Activated T-cell treated with anti-CD3 and anti-CD28 coated beads, Interleukin-2, amount 50 U/mL, for 48 hours (primary cell): ENCODE data around the gene PLSCR5.

Experiments used
- DNase-seq, 2 experiments: peaks; one replicate each; pipeline ENCODE4 v3.0.0-alpha.2; 2020

The PLSCR5 gene

DNA sequence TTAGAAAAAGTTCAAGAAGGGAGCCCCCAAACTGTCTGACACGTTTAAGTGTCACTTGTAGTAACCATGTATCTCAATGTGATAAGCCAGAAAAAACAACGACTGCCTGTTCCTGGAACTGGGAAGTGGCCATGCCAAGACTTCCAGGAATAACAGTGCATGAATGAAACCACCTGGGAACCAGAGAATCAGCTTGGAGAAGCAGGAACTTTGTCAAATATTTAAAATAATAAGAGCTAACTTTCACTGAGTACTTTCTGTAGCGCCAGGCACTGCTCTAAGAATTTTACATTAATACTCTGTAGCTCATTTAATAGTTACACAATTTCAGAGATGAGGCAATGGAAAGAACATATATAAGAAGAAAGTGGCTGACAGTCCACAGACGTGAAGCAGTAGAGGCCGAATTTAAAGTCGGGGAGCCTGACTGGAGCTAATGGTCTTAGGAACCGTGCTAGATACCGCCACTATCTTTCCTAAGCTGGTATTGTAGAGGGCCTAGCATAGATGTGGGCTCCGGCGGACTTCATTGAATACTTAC lies 61.6 kb downstream of the PLSCR5 start:
- no peak for DNase-seq

DNA sequence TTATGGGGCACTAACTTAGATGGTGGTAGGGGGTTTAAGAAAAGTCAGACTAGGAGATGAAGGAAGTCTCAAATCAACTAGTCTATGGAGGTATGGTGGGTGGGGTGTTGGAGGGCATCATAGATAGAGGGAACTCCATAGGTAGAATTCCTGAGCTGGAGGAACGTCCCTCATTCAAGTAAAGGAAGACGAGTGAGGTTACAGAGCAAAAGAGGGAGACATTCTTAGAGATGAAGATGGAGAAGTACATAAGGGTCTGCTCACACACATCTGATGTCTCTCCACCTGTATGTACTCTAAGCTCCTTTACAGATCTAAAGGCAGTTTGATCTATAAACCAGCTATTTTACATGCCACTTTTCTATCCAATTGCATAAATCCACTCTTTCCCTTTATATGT lies 62.2 kb downstream of the PLSCR5 start:
- no peak for DNase-seq

DNA sequence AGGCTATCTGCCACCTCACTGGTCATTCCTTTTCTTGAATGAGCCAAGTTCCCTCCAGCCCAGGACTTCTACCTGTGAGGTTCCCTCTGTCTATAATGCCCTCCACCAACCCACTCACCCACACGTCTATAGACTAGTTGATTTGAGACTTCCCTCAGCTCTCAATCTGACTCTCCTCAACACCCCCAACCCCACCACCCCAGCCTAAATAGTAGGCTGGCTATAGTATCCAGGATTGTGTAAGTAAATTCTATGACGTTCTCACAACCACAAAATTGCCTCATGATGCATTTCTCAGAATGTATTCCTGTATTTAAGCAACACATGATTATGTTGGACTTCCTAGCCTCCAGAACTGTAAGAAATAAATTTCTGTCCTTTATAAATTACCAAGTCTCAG lies 63.0 kb downstream of the PLSCR5 start:
- DNase-seq: peak in 1 of 2 experiments; percentile 23

DNA sequence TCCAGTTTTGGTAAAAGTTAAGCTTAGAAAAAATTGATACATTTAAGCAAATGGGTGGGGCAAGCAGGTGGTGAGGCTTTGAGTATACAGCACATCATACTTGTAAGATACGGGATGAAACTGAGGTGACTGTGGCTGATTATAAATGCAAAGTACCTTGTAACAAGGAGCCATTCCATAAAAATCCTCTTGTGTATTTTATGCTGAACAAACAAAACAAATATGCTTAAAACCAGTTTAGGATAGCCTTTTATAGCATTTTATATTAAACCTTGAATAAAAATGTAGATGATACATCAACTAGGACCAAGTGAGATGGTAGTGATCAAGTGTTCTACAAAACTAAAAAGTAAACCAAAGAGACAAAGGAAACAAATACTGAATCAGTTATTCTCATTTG lies 64.2 kb downstream of the PLSCR5 start:
- no peak for DNase-seq

DNA sequence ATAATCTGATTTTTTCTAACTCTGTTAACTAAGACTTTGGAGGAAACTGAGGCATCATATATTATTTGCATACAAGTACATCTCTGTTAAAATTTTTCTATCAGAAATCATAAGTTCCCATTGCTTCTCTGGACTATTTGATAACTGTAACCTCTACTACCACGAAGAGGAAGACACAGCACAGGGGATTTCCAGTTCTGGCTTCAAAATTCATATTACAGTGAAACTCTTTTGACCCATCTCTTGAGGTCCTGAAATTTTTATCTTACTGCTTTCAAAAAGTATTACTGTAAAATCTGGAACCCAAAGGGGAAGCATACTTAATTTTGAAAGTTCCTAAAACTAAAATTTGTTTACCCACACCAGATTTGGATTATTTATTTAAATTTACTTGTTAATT lies 64.9 kb downstream of the PLSCR5 start:
- no peak for DNase-seq

DNA sequence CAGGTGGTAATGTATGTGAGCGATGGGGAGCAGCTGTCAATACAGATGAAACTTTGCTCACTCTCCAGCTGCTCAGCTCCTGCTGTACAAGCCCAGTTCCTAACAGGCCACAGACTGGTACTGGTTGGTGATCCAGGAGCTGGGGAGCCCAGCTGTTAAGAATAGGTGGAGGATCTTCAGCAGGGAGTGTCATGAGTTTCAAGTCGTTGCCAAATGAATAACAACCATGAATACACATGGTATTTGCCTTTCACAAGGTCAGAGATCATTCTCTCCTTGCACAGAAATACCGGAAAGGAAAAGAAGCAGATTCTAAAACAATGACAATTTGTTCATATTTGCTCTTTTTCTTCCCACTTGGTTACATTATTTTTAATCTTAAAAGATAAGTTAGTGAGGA lies 65.8 kb downstream of the PLSCR5 start:
- no peak for DNase-seq

DNA sequence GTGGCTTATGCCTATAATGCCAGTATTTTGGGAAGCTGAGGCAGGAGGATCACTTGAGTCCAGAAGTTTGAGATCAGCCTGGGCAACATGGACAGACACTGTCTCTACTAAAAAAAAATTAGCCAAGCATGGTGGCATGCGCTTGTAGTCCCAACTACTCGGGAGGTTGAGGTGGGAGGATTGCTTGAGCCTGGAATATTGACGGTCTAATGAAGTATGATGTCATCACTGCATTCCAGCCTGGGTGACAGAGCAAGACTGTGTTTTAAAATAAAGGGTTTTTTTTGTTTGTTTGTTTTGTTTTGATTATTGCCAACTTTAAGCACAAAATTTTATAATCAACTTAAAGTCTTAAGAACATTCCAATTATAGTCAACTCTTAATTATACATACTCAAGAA lies 67.5 kb downstream of the PLSCR5 start:
- no peak for DNase-seq

DNA sequence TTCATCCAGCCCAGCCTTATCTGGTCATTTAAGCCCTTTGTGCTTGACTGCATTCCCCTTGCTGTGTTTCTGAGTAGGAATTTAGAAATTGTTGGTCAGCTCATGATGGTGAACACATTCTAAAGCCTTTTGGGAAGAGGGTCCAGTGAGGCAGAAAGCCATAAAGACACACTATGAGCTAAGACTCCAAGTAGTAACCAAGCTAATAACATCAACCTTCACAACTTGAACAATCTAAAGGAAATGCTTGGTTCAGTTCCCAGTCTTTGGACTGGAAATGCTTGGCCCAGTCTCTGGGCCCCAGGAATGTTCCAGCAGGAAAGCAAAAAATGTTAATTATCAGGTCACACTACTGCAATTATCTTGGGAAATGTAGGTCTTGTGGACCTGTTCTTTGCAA lies 68.5 kb downstream of the PLSCR5 start:
- no peak for DNase-seq
